GM18498 (cell line): ENCODE results near the gene HYOU1.
A peak's percentile ranks its signal among the peaks of the same experiment; 100 is the strongest.
"Not testable (repeated sequence)": the region's sequence is repeated elsewhere in the genome, so short reads cannot be mapped to it uniquely, and the experiment has no call there.

Experiments
- ATAC-seq: cut with Tn5 transposase; IDR thresholded peaks from one replicate; pipeline ENCODE4 v1.9.1; 2021; ENCODE audit warnings: mild to moderate bottlenecking, moderate library complexity; ENCODE audit not compliant: unreplicated experiment

HYOU1 gene

DNA sequence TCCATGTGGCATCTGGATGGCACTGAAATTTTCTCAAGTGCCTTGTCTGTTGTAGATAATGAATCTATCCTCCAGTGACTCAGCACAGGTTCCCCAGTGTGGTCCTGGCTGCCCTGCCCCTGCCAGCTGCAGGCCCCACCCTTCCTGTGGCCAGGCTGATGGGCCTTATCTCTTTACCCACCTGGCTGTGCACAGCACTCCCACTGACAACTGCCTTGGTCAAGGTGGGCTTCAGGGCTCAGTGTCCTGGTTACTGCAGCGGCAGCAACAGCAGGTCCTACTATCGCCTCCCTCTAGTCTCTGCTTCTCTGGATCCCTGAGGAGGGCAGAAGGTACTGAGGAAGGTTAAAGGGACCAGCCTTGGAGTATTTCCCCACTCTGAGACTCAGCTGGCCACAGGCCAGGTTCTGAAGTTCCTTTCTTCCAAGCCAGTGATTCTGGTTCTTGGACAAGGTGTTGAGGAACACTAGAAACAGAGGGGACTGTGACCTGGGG, 30.8 kb upstream of the HYOU1 start:
- no peak for ATAC-seq

DNA sequence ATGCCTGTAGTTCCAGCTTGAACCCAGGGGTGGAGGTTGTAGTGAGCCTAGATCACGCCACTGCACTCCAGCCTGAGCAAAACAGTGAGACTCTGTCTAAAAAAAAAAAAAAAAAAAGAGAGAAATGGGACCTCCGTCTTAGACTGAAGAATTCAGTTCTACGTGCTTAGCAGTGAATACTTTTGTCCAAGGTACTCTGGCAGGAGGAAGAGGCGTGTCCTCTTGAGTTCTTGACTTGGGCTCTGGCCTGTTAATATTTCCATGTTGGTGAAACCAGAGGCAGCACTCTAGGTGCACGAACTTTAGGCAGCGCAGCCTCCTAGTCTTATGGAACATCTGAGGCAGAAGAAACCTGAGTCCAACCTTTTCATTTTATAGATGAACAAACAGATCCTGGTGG, 30.1 kb upstream of the HYOU1 start:
- ATAC-seq: no peak

DNA sequence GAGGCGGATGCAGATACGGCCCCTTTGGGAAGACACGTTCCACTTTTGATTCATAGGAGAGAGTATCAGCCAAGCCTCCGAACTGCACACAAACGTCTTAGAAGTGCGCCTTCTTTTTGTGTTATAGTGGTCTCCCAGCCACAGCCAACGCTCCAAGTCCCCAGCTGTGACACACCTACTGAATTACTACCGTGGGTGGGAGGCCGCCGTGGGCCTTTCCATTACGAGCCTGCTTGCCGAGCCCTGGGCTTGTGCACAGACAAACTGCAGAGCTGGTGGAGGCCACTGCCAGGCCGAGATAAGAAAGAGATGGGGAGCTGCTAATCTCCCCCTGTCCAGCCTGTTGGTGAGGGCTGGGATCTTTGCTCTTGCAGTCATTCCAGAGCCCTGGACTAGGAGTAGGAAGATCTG, 28.4 kb upstream of the HYOU1 start:
- peak; percentile 23 for ATAC-seq

DNA sequence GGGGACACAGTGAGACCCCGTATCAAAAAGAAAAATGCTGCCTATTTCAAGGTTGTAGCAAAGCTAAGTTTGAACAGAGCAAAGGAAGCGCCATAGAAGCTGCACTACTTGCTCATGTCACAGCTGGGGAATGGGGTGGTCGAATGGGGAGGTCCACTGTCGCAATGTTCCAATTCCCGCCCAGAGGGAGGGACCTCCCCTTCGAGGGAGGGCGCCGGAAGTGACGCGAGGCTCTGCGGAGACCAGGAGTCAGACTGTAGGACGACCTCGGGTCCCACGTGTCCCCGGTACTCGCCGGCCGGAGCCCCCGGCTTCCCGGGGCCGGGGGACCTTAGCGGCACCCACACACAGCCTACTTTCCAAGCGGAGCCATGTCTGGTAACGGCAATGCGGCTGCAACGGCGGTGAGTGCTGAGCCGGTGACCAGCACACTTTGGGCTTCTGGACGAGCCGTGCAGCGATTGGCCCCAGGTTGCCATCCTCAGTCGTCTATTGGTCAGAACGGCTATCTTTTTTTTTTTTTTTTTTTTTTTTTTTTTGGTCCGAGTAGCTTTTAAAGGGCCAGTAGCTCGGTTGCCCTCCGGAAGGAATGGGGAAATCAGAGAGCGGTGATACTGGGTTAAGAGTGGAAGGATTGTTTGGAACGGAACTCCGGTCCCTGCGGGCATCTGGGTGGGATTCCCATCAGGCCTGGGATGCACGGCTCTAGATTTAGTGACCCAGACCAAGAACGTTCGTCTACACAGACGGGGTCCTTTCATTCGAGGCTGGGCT, 27.8 kb upstream of the HYOU1 start, which contains the start of gene HMBS:
Gene HMBS, plus strand, starts transcription at position 219 of the 774 bp plus-strand sequence. Its CDS starts 153 bp downstream, at position 372.
- peak; percentile 82 for ATAC-seq

DNA sequence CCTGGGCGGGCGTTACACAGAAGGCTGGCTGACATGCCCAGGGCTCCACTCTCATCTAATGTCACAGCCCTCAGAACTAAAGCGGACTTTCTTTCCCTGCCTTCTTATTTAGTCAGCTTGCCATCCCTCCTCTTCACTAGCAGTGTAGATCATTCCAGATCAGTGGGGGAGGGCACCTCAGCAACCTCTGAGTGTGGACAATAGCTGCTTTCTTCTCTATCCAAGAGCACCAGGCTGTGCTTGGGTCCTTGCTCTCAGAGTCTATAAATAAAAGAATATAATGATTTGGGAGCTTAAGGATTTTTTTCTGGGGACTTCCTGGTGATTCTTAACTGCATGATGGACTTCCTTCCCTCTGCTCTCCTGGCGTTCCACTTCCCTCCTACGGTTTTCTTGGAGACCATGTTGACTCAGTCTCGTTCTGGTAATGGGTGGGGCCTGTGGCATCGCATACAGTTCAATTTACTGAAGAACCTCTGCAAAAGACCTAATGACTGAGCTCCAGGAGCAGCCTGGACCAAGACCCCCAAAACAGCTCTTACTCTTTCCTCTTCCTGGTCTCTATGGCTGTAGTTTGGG, 24.8 kb upstream of the HYOU1 start:
- no peak for ATAC-seq

DNA sequence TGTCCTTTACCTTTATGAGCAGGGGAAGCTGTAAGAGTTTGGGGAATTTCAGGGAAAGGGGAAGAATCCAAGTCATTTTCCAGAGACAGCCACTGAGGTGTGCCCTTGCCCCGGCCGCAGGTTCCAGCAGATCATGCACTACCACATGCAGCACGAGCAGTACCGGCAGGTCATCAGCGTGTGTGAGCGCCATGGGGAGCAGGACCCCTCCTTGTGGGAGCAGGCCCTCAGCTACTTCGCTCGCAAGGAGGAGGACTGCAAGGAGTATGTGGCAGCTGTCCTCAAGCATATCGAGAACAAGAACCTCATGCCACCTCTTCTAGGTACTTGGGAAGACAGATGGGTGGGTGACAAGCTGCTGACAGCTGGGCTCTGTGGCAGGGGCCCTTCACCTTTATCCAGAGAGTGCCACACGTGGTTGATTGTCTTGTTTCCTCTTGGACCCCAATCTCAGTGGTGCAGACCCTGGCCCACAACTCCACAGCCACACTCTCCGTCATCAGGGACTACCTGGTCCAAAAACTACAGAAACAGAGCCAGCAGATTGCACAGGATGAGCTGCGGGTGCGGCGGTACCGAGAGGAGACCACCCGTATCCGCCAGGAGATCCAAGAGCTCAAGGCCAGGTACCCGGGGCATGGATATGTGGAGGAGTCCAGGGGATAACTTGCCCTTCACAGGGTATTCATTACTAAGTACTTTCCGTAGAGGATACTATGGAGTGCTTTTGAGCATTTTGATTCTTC, 21.8 kb upstream of the HYOU1 start:
- ATAC-seq: no peak

DNA sequence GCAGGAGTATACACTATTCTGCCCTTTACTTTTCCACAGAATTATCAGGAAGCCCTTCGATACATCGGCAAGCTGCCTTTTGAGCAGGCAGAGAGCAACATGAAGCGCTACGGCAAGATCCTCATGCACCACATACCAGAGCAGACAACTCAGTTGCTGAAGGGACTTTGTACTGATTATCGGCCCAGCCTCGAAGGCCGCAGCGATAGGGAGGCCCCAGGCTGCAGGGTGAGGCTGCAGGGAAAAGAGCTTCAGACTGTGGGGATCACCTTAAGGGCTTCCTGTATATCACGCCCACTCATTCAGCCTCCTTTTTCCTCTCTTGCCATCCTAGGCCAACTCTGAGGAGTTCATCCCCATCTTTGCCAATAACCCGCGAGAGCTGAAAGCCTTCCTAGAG, 20.8 kb upstream of the HYOU1 start:
- no peak for ATAC-seq

DNA sequence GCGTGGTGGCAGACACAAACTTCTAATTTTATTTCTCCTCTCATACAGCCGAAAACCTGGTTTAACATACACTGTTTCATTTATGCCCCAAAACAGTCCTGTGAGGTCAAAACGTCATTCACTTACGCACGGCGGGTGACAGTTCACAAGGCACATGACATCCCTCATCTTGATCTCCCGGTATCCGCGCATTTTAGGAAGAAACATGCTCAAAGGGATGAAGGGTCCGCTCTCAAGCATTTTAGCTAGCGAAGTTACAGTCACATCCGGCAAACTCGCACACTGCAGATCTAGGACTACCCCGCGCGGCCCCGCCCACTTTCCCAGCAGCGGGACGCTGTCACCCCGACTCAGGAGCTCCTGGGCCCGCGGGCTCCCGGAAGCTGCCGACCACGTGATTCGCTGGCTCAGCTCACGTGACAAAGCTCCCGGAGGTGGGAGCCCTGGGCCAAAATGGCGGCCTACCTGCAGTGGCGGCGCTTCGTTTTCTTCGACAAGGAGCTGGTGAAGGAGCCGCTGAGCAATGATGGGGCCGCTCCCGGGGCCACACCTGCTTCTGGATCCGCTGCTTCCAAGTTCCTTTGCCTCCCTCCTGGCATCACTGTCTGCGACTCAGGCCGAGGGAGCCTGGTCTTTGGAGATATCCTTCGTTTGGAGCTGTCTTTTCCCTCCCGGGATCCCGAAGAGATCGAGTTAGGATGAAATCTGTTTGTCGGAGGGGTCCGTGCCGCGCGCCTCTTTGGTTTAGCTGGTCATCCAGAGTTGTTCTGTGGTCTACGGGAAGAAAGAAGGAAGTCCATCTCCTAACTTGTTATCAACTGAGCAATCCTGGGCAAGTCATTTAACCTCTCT, 10.6 kb upstream of the HYOU1 start, which contains the start of gene VPS11:
Gene VPS11, plus strand, starts transcription at position 448 of the 852 bp plus-strand sequence. Its CDS starts 6 bp downstream, at position 454.
- ATAC-seq: peak; percentile 93

DNA sequence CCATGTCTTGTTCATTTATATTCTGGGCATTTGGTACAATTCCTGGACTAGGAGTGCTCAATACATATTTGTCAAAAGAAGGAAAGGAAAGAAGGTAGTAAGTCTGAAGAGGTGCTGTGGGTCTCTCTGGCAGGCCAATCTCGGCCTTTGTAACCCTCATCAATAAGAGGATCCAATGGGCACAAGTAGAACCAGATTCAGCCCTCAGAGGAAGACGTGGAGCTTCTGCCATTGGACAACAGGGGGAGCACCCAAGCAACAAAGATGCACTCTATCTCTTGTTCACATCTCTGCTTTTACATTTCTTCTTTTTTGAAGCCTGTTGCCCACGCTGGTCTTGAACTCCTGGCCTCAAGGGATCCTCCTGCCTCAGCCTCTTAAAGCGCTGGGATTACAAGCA, 8.4 kb upstream of the HYOU1 start:
- ATAC-seq: no peak

DNA sequence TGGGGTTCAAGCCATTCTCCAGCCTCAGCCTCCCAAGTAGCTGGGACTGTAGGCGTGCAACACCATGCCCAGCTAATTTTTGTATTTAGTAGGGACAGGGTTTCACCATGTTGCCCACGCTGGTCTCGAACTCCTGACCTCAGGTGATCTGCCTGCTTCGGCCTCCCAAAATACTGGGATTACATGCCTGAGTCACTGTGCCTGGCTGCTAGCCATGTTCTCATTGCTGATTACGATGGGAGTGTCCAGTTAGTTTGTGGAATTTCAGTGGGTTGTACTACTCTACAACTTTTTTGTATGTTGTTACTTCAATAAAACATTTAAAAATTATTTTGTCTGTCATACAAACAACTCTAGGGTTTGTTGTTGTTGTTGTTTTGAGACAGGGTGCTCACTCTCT, 5.8 kb upstream of the HYOU1 start:
- ATAC-seq: no peak

DNA sequence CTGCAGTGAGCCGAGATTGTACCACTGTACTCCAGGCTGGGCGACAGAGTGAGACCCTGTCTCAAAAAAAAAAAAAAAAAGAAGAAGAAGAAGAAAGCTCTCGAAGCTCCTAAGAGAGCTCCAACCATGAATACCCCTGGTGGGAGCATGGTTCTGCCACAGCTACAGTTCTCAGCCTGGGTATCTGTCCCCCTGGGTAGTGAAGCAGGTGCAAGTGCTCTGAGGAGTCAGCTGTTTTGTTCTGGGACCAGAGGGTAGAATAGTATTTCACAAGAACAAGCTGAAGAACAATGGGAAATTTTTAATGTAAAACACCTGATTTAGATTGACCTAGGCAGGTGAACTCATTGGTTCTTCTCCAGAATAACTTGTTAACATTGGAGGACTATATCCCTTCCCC, 4.3 kb upstream of the HYOU1 start:
- no peak for ATAC-seq

DNA sequence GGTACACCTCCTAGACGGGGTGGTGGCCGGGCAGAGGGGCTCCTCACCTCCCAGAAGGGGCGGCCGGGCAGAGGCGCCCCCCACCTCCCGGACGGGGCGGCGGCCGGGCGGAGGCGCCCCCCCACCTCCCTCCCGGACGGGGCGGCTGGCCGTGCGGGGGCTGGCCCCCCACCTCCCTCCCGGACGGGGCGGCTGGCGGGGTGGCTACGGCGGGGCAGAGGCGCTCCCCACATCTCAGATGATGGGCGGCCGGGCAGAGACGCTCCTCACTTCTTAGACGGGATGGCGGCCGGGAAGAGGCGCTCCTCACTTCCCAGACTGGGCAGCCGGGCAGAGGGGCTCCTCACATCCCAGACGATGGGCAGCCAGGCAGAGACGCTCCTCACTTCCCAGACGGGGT, 2.1 kb upstream of the HYOU1 start:
- ATAC-seq: not testable (repeated sequence)

DNA sequence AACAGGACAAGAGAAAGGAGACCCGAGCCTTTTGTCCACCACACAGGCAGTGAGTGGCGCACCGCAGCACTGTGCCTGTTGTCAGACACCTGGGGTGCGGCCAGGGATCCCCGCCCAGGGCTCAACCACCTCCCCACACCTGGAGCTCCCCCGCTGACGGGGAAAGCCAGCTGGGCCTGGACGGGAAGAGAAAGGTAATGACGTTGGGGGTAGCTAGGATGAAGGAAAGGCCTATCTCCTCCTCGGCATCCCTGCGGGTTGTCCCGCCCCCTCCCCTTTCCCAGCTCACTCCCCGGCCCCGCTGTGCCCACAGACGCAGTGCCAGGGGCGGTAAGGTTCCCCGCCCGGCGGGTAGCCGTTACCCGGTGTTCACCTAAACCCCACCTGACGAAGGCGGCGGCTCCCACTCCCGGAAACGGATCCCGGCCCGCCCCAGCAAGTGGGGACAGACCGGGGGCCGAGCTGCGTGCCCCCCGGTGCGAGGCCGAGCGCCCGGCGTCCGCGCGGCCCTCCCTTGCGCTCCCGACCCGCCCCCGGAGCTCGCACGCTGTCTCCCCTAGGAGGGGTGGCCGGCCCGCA, 495 bp downstream of the HYOU1 start:
- ATAC-seq: peak; percentile 6

DNA sequence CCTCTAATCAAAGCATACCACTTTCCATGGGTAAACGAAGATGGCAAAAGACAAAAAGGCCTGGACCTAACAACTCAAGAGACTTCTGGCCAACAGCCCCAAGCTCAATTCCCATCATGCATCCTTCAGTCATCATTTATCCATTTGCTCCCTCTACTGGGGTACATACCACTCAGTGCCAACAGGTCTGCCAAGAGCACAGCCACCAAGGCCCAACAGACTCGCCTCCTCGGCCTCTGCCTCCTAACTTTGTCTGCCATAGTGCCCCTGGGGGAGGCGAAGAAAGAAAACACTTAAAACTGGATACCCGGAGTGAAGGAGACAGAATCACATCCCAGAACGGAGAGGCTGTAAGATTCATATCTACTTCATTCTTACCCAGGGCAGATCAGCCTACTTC, 1.1 kb downstream of the HYOU1 start:
- ATAC-seq: no peak

DNA sequence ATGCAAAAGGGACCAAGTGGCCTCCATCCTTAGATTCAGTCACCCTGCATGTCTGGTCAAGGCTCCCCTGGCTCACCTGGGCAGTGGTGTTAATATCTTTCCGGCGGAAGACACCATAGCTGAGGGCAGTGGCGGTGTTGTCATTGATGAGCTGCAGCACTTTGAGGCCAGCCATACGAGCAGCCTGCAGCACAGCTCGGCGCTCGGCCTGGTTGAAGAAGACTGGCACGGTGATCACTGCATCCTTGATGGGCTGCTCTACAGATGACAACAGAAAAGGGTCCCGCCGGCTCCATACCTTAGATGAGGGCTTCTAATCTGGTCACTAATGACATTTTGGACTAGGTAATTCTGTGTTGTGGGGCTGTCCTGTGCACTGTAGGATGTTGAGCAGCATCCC, 2.6 kb downstream of the HYOU1 start:
- ATAC-seq: no peak

DNA sequence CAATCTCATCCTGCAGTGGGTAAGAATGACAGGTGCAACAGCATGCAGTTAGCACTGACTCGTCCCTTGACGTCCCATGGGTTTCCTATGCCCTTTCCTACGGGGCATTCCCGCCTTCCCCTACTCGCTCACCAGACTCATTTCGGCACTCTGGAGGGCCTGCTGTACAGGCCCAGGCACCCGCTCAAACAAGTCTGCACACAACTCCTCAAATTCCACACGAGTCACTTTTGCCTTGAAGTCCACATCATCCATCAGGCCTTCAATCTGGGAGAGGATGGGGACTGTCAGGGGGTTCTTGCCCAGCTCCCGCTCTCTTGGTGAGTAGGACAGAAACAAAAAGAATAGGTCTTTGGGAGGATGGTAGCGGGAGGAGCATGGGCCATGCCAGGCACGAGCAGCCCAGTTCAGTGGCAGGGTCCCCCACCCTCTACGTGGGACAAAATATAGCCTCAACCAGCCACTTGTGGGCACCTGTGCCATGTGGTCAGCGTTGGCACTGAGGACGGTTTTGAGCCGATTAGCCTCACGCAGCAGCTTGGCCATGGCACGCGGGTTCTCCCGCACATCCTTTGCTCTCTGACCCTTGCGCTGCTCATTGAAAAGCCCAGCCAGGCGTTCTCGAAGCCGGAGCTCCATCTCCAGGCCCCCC, 4.7 kb downstream of the HYOU1 start:
- no peak for ATAC-seq

DNA sequence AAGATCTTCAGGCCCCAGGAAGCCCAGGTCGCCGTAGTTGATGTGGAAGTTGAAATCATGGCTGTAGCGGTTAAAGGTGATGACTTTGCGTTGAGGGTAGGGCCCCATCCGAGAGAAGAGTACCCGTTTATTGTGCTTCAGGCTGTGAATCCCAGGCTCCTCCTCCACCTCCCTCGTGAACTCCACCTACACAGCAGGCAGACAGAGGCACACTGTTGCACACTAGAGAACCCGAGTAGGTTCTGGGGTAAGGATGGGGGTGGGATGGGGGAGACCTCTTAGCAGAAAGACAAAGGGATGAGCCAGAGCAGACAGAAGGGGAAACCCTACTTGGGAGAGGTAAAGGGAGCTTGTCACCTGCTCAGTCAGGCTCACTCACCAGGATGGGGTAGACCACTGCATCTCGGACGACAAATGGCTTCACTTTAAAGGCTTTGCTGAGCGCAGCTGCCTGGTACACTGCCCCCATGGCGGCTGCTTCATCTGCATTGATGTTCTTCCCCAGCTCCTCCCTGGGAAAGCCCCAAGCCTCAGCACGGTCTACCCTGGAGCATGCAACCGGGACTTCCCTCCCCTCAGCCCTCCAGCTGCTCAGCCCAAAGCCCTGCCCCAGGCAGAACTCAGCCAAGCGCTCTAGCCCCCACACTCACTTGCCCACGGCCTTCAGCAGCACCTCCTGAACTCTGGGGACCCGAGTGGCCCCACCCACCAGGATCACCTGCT, 5.4 kb downstream of the HYOU1 start:
- peak; percentile 45 for ATAC-seq

DNA sequence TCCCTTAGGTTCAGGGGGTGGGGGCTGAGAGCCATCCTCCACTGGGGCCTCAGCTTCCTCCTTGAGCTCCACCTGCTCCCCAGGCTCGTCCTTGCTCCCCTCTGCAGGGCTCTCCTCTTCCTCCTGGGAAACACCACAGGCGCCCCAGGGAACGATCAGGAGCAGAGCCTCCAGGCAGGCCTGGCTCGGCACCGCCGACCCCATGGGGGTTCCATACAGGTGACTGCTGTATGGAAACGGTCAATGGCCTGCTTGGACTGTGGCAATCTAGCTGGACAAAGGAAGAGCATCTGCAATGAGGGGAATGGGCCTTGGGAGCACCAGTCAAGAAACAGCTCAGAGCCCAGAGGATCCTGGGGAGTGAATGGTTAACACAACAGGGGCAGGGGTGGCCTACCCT, 7.9 kb downstream of the HYOU1 start:
- no peak for ATAC-seq

DNA sequence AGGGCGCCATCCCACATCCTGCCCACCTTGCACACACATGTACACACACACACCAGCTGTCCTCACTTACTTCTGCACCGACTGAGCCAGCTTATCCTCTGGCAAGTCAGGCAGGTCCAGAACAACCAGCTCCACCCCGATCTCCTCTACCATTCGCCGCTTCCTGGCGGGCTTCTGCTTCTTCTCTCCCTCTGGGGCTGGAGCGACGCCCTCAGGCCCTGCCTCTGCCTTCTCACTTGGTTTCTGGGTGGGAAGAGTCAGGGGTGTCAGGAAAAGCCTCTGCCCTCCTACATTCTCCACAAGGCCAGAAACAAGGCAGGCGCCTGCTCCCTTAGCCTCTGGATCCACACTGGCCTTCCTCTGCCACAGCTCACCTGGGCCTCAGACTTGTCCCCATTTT, 8.4 kb downstream of the HYOU1 start:
- ATAC-seq: no peak
